GM18511 (cell line): ENCODE measurements around the gene SETBP1.
"Not testable (repeated sequence)": the region's sequence is repeated elsewhere in the genome, so short reads cannot be mapped to it uniquely, and the experiment has no call there.

Experiments used
- ATAC-seq: cut with Tn5 transposase; IDR thresholded peaks from one replicate; pipeline ENCODE4 v1.9.1; 2021; ENCODE audit warnings: mild to moderate bottlenecking, moderate library complexity; ENCODE audit not compliant: unreplicated experiment

SETBP1 gene

DNA sequence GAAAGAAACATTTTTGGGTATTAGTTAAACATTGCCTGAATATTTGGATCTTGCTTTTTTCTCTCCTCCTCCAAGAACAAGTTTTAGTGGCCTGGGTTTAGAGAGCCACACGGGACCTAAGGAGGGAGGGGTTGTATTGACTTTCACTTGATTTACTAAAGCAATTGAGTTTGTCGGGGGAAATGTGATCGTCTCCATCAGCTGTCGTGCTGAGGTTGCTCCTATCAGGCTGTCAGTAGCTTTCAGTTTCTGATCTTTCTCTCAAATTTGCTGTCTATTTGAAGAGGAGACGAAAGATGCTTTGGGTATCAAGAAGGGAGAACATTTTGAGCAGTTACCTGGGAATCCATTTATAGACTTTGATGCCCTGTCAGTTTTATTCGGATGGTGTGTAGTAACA lies 106.0 kb downstream of the SETBP1 start:
- peak; percentile 87 for ATAC-seq

DNA sequence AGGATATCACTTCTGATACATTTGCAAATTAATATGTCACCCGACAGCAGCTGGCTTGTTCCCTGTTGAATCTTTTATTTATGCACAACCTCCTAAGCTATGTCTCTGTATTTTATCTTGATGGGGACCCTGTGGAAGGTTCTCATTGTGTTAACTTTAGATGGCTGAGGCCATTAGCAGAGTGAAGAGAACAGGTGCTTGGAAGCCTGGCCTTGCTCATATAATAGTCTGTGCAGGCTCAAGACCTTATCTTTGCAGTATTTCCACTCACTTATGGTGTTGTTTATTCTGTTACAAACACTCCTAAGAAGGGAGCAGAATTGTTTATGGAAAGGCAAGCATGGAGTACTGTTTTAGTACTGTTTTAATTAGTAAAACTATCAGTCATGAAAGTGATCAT lies 107.6 kb downstream of the SETBP1 start:
- no peak for ATAC-seq

DNA sequence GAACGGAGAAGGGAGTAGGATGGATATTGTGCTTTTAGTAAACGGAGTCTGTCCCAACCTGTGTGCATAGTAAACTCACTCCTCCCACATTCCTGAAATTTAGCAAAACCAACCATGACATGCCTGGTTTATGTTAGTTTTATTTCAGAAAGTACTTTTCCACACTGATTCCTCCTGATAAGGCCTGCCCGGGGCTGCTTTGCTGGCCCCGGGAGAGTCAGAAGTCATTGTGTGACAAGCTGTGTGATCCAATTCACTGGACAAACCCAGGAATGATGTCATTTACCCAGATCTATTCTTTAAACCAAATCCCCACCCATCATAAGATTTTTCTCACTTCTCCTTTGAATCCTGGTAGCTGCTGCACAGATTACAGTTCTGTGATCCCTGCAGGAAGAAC lies 109.0 kb downstream of the SETBP1 start:
- ATAC-seq: no peak

DNA sequence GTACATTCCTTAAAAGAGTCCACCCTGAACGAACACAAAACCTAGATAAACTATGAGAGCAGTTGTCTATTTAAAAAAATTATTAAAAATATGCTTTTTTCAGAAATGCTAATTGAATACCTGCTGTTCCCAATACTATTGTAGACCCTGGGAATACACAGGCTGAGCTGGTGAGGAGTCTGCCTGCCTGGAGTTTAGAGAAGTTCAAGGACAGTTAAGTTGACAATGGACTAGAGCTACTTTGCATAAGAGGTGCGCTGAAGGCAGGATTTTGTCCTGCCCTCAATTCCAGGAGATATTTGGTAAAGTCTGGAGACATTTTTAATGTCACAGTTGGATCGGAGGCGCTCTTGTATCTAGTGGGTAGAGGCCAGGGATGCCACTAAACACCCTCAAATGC lies 110.2 kb downstream of the SETBP1 start:
- ATAC-seq: no peak

DNA sequence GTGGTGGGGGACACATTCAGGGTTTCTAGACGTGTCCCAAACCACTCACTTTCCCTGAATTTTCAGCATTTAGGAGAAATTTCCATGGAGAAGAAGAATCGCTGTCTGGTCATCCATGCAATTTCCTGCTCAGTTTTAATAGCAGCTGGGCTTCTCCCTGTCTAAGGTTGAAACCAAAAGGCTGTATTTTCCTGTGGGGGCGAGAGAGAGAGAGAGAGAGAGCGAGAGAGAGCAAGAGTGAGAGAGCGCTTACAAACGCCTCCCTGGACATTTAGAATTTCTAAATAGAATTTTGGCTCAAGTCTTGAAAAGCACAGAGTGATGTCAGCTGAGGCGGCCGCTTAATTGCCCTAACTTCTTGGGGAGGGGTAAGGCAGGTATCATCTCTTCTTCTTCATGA lies 110.8 kb downstream of the SETBP1 start:
- no peak for ATAC-seq

DNA sequence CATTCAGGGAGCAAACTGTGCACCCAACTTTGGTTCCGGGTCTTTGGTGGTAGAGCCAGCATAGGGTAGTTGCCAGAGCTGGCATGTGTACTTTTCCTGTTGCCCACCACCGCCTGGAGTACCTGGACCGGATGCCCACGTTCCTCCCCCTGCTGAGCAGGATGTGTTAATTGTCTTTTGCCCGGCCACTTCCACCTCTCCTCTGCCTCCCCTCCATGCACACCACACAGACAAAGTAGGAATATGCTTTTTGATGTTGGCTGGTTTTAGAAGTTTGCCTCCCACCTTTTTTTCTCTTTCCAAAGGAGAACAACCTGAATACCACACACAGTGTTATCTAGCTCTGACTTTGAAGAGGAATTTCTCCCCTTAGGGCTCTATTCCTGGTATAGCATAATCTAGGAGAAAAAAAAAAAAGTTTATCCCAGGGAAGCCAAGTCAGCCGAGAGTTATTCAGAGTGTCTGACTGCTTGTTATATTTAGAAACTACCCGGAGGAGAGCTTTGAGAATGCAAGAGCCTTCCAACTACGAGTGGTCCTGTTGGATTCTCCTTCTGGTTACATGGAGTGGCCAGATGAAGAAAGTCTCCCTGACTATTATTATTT lies 111.9 kb downstream of the SETBP1 start:
- no peak for ATAC-seq

DNA sequence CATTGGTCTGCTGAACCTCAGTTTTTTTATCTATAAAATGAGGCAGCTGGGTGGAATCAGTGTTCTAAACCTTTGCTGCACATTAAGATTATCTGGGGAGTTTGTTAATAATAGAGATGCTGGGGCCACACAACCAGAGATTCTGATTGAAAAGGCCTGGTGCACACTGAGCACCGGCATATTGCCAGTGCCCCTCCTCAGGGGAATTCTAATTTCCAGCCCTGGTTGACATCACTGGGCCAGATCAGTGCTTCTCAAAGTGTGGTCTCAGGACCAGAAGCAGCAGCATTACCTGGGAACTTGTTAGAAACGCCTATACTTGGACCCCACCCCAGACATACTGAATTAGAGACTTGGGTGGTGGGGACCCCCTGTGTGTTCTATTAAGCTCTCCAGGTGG lies 112.5 kb downstream of the SETBP1 start:
- ATAC-seq: no peak

DNA sequence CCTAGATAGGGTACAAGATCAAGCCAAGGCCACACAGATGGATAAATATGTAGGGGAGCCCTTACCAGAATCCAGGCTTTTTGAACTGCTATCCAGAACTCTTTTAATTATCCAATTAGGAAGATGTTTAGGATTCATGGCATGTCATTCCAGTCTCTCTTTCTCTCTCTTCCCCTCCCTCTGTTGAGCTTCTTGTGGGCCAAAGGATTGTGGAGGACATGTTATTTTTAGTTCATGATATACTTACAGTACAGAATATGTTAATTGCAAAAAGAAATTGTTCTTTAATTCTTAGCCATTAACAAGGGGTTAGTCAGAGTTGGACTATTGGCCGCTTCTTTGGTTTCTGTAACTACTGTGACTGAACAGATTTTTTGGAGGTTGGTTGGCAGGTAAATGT lies 113.0 kb downstream of the SETBP1 start:
- ATAC-seq: no peak

DNA sequence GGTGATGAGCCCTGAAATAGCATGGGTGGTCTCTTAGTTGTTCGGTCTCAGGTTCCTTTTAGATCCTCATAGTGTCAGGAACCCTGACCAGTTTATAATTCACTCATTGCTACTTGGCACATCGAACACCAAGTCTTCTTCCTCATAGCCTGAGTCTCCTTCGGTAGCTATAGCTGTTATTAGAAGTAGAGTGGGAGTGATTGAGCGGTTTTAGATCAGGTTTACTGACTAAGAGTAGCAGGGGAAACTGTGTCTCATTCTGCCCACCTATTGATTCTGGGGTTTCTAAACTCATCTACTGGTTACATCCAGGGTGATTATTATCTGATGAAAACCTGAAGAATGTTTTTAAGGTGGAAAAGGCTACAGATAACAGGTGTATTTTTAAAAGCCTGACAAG lies 114.6 kb downstream of the SETBP1 start:
- no peak for ATAC-seq

DNA sequence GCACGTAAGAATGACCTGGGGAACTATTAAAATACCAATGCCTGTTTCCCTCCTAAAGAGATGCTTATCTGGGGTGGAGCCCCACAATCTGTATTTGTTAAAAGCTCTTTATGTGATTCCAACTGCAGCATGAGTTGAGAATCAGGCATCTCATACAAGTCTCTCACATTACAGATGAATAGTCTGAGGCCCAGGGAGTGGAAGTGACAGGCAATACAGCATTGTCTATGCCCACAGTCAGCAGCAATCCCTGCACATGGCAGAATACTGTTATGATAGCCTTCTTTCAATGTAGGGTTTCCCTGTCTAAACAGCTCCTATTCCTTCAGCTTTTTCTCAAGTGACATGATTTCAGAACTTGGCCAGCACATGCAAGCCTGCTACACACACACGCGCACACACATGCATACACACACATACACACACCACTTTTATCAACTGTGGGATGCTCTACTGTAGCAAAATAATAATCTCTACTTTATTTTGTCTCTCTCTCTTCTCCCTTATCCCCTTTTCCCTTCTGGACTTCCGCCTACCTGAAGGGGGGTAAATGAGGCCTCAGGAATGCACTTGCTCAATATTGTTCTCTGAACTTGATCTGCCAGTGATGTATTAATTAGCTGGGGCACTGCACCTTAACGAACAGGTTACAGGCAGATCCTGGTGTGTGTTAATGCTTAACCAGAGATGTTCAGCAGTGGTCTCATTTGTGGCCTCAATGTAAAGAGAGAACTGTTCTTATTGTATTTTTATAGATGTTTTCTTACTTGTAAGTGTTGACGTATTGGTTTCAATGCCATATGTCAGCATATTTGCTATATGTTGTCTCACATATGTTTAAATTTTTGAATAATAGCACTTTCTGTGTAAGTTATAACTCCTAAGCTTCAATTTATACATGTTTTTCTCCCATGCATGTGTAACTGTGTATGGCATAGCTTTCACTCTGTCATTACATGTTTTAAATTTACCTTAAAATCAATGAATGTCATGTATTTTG lies 116.0 kb downstream of the SETBP1 start:
- ATAC-seq: peak; percentile 32

DNA sequence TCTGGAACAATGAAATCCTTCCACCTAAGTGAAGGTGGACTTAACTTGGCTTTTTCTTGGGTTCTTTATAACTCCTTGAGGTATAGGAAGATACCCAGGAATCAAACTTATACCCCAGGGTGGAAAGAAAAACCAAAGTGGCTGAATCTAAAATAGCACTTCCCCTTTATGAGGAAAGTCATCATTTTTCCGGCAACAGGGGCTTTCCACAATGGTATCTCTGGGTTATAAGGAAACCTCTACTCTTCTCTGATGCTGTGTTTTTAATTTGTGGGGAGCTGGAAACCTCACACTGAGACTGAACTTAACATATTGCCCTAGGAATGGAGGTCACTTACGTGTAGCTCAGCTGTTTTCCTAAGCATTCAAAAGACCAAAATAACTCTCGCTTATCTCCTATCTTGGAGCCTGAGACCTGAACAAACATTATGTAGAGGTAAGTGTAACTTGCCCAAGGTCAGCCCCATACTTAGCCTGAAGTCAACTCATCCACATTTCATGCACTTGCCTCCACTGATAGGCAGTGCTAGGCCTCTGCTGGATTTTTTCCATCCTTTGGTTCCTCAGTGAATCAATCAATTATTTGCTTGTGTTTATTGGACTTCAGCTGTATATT lies 117.9 kb downstream of the SETBP1 start:
- no peak for ATAC-seq

DNA sequence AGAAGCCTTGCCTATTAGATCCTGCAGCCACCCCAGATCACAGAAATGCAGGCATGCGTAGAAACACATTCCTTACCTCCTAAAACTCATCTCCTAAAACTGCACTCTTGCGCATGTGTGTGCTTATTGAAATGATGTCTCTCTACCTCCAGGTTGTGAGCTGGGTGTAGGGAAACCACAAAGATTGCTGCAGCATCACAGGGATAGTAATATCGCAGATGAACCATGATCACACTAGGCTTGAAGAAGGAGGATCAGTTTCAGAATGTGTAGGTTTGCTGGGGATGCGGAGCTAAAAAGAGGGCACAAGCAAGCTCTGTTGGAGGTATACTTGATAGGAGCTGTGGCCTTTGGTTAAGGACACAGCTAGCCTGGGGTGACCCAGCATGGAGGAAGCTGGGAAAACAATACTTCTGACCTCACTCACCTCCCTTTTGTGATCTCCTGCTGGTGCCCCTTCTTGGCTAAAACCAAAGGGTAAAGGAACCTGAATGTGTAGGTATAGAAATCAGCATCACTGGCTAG lies 118.8 kb downstream of the SETBP1 start:
- peak; percentile 47 for ATAC-seq

DNA sequence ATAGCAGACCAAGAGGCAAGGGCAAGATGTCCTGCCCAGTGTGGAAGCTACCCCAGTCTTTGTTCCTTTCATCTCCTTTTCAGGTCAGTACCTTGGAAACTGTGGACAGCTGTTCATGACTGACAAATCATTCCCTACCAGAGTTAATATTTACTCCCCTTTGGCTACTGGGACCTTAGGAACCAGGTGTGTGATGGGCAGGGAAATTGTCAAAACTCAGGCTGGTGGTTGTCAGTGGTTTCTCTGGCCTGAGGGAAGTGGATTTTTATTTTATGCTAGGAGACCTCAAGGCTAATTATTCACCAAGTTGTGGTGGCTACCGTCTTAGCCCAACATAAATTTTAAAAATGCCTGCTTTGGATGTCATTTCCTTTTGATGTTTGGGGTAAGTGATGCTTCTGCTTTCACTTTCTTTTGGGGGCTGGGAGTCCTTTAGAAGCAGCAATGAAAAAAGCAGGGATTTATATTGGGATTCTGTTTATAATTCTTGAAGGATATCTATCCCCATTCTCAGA lies 119.3 kb downstream of the SETBP1 start:
- ATAC-seq: peak; percentile 62

DNA sequence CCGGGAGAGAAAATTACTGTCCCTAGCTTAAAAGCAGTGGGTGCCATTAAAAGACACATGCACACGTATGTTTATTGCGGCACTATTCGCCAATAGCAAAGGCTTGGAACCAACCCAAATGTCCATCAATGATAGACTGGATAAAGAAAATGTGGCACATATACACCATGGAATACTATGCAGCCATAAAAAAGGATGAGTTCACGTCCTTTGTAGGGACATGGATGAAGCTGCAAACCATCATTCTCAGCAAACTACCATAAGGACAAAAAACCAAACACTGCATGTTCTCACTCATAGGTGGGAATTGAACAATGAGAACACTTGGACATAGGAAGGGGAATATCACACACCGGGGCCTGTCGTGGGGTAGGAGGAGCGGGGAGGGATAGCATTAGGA lies 120.1 kb downstream of the SETBP1 start:
- not testable (repeated sequence) for ATAC-seq

DNA sequence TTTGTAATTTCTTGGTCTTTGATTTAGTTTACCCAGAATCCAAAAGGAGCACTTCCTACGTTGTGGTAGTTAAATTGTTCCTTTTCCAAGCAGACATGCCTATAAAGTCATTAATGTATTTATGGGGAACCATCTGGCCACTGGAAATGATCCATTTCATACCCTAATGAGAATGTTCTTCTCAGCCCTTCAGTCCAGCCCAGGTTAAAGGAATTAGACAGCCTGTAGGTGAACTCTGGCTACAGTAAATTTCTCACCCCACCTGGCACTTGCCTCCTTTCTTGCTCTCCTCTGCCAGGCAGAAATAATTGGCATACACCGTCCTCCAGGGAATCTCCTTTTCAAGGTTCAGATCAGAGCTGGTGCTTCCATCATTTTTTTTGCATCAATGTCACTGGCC lies 121.1 kb downstream of the SETBP1 start:
- ATAC-seq: no peak

DNA sequence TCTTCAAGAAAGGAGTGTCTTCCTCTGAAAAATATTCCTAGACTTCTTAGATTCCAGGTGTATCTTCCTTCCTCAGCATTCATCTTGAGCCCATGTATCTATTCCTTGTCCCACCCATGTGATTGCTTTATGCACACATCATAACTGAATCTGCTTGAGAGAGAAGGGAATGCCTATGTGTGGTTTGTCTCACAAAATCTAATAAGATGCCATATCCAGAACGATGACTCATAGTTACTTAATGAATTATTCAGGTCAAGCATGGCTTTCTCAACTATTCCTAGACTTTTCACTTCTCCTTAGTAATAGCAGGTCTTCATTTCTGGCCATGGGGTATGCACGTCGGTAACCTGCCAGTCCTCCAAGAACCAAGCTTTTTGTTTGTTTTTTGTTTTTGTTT lies 121.8 kb downstream of the SETBP1 start:
- ATAC-seq: no peak

DNA sequence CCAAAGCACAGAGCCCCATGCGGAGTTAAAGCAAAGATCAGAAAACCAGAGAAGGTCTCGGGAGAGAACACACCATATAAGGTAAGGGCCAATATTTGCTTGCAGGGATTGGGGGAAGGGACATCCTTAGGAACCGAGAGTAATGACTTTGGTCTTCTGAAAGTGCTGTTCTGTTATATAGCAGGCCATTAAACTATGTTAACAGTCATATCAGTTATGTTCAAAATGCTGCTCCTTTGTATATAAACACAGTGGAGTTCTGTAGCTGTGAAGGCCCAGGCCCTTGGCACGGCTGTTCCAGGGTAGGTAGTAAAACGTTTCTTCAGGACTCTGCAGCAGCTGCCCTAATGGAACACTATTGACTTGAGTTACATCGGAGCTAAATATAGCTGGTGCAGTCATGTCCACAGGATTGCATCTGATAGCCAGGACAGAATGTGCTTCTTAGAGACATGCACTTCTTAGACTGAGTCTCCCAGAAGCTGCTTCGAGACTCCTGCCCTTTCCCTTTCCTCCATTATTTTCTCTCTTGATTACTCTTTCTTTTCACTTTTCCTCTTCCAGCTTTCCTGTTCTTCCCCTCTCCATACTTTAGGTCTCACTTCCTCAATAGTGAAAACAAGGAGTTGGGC lies 122.4 kb downstream of the SETBP1 start:
- peak; percentile 34 for ATAC-seq

DNA sequence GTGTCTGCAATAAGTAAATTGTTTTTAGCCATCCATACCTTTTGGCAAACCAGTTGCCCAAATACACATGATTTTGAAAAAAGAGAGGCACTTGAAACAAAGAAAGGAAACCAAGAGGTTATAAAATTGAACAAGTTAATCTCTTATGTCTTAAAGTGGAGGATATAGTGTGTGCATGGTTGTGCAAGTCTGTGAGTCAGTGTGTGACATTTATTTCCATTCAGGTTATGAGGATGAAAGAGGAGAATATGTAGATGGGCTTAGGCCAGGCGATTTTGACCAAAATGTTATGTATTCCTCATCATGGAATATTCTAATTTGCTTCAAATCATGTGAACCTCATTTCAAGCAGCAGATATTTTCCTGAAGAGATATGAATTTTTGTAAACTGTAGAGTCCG lies 123.3 kb downstream of the SETBP1 start:
- no peak for ATAC-seq

DNA sequence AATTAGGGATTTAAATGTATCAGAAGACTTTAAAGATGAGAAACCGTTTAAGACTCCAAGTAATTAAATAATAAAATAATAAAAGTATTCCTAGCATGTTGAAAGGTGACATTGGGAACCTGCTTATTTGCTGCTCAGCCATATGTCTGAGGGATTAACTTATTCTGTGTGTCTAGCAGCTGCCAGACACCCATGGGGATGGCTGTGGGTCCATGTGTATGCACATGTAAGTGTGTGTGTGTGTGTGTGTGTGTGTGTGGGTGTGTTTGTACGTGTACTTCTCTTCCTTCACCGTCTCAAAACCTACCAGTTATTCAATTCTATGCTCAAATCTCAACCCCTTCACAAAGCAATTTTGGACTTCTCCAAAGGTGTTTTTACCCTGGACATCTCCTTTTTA lies 124.5 kb downstream of the SETBP1 start:
- no peak for ATAC-seq

DNA sequence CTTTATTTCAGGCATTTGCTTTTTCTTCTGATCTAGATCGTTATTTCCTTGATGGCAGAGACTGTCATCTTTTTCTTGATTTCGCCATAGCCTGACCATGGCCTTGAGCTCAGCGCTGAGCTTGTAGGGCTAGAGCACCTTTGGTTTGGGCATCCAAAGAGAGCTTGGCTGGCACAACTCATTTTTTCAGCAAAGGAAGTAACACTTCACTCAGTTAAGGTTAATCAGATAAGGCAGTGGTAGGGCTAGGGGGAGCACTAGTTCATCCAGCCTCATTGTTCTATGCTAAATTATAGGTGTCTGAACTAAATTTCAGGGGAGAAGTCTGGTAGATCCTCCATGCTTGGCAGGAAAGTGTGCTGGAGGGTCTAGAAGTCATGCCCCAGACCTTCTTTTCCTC lies 125.0 kb downstream of the SETBP1 start:
- no peak for ATAC-seq

DNA sequence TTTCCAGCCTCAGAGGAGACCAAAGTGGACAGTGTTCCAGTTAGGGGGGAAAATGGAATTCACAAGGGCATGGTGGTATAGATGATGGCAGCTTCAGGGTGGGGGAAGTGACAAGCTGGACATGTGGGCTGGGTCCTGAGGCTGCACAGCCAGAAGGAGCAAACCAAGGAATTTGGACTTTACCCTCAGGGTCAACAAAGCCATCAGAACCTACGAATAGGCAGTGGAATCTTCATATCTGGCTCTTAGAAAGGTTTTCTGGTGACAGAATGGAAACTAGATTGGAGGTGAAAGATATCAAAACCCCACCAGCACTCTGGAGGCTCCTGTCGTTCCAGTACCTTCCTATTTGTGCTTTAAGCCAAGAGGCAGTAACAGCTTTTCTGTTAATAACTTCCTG lies 127.1 kb downstream of the SETBP1 start:
- no peak for ATAC-seq
